HG02852 (cell line): ENCODE measurements around the gene ESPN.
"Not testable (repeated sequence)": the region's sequence is repeated elsewhere in the genome, so short reads cannot be mapped to it uniquely, and the experiment has no call there.

Experiments
- ATAC-seq: cut with Tn5 transposase; IDR thresholded peaks from one replicate; pipeline ENCODE4 v1.9.1; 2021; ENCODE audit warnings: mild to moderate bottlenecking, moderate library complexity; ENCODE audit not compliant: unreplicated experiment

Gene ESPN

DNA sequence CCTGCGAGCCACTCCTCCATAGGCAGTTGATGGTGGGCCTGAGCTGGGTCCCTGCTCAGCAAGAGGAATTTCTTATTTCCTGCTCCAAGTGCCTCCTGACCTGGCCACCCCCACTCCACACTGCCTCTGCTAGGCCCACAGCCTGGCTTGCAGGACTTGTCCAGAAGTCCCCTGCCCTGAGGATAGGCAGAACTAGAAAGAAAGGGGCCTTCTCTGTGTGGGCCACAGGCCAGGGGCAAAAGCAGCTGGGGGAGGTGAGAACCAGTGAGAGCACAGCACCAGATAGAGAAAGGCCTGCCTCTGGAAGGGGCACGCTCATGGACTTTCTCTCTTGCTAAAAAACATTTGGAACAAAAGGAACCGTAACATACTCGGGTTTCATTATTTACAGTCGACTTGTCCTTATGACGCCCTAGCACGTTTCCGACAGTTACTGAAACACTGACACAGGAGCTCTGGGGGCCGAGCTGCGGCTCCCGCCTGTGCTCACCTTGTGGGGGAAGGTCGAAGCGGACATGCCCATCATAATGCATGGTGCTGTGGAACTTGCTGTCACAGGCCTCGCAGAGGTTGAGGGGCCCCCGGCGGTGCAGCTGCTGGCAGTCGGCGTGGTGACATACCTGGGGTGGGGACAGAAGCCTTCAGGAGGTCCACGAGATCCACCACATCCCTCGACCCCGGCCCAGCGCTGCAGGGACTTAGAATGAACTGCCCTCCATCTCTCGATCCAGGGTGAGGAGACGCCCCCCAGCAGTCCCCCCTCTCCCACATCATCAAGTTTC, 52.7 kb downstream of the ESPN start:
- ATAC-seq = no peak

DNA sequence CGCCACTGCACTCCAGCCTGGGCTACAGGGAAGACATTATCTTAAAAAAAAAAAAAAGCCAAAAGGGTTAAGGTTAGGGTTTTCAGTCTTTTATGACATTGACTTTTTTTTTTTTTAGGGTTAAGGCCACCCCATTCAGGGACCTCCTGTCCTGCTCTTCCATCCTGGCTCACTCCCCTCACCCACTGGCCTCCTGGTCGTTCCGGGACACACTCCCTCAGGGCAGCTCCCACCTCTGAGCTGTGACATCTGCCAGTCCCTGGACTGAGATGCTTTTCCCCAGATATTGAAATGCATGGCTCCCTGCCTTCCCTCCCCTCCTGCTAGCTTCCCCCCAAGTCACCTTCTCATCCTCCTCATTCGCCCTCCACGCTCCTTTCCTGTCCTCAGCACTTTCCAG, 57.2 kb downstream of the ESPN start:
- no peak for ATAC-seq

DNA sequence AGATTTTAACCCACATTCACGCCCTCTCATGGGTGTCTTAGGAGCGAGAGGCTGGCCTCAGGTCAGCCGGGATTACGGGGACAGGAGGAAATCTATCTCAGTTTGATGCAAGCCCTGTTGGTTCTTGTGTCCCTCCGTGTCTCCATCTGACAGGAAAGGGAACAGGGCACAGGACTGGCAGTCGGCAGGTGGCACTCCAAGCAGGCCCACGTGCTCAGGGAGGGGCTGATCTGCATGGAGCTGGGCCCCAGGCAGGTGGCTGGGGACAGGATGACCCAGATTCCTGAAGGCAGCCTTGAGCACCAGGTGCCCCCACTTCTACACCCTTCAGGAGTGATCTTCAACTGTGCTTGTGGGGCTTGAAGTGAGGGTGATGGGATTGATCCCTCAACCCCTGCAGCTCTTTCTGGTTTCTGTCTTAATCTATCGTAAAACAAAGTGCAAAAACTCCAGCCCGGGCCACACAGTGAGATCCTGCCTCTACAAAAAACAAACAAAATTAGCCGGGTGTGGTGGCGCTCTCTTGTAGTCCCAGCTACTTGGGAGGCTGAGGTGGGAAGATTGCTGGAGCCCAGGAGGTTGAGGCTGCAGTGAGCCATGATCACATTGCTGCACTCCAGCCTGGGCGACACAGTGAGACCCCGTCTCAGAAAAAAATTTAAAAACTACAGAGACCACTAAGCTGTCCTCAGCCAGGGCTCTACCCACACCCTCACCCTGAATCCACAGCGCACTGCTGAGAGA, 58.6 kb downstream of the ESPN start:
- ATAC-seq = no peak

DNA sequence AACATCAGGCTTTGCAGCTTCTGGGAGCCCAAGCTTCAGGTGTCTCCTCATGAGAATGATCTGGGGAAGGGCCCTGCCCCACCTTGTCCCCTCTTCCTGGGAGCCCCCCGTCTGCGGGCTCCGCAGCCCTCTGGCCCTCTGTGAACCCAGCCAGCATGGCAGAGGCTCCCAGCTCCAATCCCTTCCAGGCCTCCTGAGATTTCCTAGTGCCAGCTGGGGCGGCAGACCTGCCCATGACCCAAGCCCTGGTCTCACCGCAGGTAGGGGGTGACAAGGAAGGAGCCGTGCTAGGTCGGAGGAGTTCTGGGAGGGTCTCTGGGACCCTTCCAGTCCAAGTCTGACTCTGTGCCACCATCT, 59.2 kb downstream of the ESPN start:
- no peak for ATAC-seq

DNA sequence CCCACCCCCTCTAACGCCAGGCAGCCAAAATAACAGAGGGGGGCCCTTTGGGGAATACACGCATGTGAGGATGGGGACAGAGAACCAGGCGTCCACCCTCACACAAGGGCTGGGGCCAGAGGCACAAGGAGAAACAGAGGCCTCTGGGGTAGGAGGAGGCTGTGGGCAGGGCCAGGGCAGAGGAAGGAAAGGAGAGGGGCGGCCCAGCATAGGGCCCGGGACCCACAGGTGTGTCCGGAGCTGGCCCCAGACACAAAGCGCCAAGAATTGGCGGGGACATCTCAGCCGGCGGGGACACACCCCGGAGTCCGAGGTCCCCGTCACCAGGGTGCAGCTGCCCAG, 60.2 kb downstream of the ESPN start:
- ATAC-seq = no peak

DNA sequence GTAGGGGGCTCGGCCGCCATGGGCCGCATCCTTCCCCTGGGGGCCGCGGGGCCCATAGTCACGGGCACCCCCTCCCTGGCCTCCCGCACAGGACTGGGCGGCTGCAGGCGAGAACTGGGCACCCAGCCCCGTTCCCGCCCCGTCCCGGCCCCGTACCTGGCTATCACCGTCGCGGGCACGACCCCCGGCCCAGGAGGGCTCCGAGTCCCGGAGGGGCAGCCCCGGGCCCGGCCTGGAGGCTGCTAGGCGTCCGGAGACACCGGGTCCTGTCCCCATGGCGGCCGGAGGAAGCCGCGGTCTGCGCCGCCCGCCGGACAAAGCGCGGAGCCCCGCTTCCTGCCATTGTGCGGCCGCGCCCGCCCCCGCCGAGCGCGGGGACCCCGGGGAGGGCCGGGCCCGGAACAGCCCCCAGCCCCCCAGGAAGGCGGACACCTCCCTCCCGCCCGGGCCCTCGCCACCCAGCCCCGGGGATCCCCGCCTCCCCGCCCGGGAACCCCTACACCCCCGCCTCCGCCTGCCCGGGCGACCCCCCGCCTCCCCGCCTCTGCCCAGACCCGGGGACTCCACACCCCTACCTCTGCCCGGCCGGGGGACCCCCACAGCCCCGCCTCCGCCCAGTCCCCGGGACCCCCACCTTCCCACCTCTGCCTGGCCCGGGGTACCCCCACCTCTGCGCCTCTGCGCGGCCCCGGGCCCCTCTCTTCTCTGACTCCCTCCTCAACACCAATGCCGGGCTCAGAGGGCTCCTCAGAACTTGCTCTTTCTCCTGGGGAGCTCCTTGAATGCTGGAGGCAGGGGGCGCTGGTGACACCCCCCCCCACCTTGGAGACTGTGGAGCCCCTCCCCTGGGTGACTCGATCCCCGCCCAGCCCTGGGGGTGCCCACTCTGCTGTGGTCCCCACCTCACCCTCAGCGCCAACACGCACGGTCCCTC, 60.9 kb downstream of the ESPN start:
- no peak for ATAC-seq

DNA sequence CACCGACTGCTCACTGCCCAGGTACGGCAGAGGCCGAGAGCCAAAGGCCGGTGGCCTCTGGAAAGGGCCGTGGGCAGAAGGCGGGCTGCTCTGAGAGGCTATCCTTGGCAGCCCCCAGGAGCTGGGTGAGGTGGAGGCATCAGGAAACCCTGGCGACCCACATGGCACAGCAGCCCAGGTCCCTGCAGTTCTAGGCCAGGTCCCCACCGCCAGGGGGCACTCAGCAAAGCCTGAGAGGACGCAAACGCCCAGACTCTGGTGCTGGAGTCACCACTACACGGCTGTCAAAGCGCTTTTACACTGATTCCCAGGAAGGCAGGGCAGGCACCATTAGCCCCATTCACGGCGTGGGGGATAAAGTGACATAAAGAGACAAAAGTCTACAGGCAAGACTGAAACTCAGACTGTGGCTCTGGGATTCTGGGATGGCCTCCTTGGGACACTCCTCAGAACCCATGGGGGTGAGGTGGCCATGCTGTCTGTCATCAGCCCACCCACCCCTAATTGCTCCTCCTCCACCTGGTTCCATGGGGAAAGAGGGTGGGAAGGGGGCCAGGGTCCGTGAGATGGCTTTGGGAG, 61.9 kb downstream of the ESPN start:
- ATAC-seq = no peak

DNA sequence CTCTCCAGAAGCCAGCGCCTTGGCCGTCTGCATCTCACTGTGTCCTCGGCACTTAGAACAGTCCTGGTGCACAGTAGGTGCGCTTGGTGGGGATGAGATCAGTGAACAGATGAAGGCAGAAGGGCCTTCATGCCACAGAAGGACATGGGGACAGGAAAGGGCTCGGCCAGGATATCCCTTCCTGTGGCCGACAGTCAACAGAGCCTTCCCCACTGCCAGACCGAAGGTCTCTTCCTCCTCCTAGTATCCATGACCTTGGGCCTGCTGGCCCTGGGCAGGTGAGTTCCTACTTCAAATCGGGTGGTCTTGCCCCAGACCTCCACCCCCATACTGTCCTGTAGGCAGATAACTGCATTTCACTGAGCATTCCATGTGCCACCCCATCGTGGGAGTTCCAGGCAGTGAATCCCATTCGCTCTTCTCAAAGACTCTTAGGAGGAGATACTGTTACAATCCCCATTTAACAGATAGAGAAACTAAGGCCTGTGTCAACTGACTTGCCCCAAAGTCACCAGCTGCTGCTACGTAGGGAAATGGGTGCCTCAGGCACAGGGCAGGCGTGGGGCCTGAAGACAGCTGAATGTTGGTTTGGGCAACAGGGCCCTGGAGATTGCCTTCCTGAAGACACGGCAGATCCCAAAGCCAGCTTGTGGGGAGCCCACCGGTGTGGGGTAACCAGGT, 63.4 kb downstream of the ESPN start:
- ATAC-seq = no peak

DNA sequence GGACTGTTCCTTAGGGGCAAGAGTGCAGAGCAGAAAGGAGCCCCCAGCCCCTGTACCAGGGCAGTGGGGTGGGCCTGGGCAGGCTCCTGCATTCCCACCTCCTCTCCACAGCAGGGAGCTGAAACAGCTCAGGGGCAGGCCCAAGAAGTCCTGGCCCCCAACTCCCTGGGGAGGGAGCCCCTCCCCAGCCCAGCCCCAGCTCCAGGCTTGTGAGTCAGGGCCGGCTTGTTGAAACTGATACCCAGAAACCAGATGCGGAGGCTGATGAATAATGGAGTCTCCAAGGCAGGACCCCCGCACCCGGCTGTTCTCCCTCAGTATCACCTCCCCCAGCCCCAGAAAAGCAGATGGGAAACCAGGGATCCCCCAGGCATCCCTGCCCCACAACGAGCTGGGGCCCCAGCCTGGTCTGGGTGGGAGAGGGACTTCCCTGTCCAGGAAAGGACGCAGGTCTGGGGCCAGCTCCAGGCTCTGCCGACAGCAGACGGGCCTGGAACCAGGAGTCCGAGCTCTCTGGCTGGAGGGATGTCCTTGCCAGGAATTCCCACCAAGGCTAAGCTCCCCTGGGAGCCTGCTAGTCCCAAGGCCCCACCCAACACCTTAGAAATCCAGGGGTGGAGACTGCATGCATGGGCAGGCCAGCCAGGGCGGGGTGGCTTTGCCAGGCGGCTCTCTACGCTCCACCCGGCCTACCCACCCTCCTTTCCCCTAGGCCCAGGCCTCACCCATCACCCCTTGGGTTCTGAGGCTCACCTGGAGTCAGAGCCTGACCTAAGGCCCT, 64.2 kb downstream of the ESPN start:
- no peak for ATAC-seq

DNA sequence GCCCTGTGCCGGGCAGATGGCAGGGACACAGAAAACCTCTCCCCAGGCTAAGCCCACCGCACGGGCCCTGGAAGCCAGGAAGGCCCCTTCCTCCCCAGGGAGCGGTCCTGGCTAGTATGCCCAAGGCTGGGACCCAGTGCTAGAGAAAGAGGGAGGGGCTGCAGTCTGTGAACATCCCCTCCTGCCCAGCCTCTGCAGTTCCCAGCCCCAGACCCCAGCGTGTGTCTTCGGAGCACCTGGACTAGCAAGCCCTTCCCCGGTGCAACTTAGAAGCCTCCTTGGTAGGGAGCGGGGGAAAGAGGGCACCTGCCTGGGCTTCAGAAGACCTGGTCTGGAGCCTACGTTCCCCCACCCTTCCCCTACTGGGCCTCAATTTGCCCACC, 64.8 kb downstream of the ESPN start:
- ATAC-seq = no peak

DNA sequence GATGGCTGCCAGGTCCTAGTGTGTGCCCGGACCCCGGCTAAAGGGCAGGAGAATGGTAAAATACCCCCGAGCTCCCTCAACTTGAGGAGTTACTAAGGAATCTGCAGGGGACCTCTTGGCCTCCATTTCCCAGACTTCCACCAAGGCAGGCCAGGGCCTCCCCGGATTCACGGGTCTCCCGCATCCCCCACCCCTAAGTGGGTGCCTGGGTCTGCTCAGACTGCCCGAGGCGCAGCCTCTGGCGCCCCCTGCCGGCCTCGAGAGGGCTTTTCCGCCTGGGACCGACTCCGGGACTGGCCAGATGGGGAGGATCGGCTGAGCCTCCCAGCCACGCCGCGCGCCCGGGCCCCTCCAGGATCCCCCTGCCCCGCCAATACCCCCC, 65.2 kb downstream of the ESPN start:
- peak; percentile 70 for ATAC-seq

DNA sequence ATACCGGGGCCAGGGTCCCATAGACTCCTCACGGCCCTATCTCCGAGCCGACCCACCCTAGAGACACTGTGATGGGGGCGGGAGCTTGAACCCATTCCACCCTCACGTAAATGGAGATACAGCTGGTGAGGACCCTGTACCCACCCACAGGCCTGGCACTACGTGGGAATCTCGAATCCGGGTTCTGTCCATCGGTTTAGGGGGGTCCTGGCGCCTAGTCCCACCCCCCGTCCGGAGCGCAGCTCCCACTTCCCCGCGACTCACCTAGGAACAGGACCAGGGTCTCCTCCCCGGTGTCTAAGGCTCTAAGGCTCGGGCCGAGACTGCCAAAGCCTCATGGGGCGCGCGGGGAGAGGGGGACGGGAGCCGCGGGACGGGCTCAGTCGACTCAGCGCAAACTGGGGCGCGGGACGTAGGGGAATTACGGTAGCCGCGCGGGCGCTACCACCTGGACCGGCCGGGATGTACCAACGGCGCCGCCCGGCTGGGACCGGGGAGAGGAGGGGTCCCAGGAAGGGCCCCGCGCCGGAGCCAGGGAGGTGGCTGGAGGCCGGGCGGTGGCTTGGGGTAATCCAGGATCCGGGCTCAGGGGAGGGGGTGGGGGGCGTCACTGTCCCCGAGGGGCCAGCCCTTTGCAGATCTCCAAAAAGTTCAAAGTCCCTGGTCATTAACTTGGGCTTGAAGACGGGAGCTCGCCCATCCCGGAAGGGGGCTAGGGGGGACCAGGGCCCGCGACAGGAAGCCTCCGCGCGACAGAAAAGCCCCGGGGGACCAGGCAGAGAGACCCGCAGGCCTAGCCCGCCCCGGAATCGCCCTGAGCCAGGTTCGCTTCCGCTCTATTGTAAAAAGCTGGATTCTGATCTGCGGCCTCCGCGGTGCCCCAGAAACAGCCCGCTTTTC, 65.9 kb downstream of the ESPN start:
- ATAC-seq = no peak

DNA sequence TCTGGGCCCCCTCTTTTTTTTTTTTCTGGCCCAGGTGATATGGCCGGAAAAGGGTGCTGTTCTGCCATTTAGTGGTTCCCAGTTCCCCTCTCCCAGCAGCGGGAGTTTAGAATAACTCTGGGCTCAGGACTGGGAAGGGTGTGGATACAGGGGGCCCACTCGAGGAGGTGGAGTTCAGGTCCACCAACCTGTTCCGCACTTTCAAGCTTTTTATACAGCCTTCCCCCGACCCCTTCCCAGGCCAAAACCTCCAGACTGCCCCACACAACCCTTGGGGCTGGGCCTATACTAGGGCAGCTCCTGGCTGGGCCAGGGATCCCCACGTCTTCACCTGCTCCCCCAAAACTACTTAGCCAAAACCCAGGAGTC, 66.5 kb downstream of the ESPN start:
- ATAC-seq = no peak

DNA sequence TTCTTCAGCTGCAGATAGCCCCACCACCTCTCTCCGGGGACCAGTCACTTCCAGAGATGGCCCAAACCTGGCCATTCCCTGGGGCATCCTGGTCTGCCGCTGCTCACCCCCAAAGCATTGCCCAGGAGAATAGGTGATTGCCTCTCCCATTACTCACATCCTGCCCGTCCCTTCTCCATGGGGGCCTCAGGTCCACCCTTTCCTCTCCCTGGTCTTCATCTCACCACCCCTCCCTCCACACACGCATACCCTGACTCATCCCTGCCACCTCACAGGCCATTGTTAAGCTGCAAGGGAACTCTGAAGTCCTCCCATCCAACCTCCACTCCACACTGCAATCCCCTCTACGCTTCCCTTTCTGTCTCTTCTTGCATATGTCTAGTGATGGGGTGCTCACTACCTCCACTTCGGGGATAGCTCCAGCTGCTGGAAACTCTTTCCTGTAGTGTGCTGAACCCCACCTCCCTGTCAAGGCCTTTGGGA, 66.9 kb downstream of the ESPN start, which contains the start of gene PLEKHG5:
Gene PLEKHG5 (minus strand): TSS at position 188 of the 483 bp plus-strand sequence. CDS start 14,096 bp downstream, outside the sequence.
- ATAC-seq = no peak

DNA sequence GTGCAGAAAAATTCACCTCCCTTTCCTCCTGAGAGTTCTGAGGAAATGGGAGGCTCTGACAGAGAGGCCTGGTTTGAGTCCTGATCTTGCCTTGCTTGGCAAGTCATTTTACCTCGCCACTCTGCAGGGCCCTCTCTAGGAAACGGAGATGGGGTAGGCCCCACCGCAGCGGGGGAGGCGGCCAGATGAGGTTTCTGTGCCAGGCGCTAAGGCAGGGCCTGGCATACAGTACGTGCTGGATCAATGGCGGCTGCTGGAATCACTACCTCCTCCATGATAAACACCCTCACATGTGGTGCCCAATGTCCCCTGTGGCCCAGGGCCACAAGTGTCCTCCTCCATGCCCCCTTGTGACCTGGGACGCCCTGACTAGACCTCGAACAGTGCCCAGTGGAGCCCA, 67.4 kb downstream of the ESPN start:
- ATAC-seq = no peak

DNA sequence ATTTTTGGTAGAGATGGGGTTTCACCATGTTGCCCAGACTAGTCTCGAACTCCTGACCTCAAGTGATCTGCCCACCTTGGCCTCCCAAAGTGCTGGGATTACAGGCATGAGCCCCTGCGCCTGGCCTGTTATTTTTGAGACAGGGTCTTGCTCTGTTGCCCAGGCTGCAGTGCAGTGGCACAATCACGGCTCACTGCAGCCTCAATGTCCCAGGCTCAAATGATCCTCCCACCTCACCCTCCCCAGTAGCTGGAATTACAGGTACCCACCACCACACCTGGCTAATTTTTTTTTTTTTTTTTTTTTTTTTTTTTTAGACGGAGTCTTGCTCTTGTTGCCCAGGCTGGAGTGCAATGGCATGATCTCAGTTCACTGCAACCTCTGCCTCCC, 69.3 kb downstream of the ESPN start:
- not testable (repeated sequence) for ATAC-seq

DNA sequence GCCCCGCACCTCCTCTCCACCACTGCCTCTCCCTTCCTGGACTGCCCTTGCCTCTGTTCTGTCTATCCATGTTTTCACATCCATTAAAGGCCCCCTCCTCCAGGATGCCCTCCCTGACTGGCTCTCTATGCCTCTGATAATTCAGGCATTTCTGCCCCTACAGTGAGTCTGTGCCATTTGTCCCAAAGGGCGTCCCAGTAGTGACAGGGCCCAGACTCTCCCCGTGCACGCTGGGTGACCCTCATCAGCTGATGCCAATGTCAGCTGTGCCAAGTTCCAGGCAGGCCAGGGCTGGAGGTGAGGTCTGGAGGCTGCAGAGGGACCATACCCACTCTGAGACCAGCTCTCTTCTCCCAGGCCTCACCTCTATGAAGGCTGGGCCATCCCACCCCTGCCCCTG, 70.1 kb downstream of the ESPN start:
- no peak for ATAC-seq

DNA sequence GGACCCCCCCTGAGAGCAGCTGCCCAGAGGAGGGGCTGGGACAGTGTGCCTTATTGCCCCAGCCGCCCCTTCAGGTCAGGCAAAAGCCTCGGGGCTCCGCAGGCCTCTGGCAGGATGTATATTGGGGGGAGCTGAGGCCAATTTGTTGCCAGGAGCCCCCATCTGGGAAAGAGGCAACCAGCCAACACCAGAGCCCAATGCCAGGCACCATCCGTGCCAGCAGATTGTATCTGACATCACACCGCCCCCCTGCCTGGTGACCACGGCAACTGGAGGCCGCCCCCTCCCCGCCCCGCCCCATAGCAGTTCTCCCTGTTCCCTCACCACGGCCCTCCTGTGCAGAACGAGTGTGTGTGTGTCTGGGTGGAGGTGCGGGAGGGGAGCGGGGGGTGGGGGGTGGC, 70.5 kb downstream of the ESPN start:
- no peak for ATAC-seq
